ENCODE data around the gene CPSF4.
"Not testable (repeated sequence)": the region's sequence is repeated elsewhere in the genome, so short reads cannot be mapped to it uniquely, and the experiment has no call there.

Gene CPSF4

DNA sequence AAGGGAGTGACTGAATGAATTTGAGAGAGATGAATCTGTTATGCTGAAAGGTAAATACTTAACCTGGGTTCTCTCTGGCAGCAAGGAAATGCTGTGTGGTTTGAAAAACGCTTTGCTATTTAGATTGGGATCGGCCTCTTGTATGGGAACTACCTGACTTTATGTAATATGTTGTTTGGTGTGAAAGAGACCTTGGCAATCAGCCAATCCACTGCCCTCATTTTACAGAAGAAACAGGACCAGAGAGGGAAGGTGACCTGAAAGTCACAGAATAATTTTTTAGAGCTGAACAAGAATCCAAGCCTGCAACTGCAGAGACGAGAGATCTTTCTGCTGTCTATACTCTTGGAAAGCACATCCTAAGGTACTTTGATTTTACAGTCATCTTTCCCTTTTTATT is 28.9 kb upstream of the CPSF4 start:
- no peaks in the 10 kb centered on the region for H4K20me1 ChIP-seq (ENCODE audit: insufficient read depth)
- H3K9ac ChIP-seq, result peak overlapping the region; percentile 99; the same call in 1 of the 2 replicates
- no peak overlapping the region for H2AFZ ChIP-seq (ENCODE audit: low read depth)
- H3K27ac ChIP-seq, result peak overlapping the region; percentile 32; the same call in 1 of the 2 replicates
- TF ChIP-seq CTCF (conservative IDR thresholded peaks at IDR 0.05; ENCODE audit: low read depth, low read length), result no peak
- H3K79me2 ChIP-seq (ENCODE audit: insufficient read depth, low read depth), result peaks cover 78% of the 10 kb centered on the region
- H3K4me1 ChIP-seq (ENCODE audit: low read depth, poor library complexity, severe bottlenecking), result peaks cover 28% of the 10 kb centered on the region
- no peaks in the 10 kb centered on the region for H3K27me3 ChIP-seq (ENCODE audit: insufficient read depth, low read depth)
- peak overlapping the region; percentile 92 for H3K4me2 ChIP-seq
- H3K36me3 ChIP-seq (ENCODE audit: insufficient read depth), result peaks cover 7% of the 10 kb centered on the region; the same call in 1 of the 2 replicates
- H3K4me3 ChIP-seq (IDR thresholded peaks at IDR 0.05; ENCODE audit: insufficient read depth, low read depth, low read length), result no peak overlapping the region

- no peak for TF ChIP-seq CTCF (conservative IDR thresholded peaks at IDR 0.05; ENCODE audit: low read depth, low read length)
- Histone ChIP-seq H4K20me1 (ENCODE audit: insufficient read depth) (no peaks in the 10 kb centered on the region), H3K4me1 (ENCODE audit: low read depth, poor library complexity, severe bottlenecking) (peaks cover 28% of the 10 kb centered on the region), H3K4me3 (IDR thresholded peaks at IDR 0.05; ENCODE audit: insufficient read depth, low read depth, low read length) (no peak overlapping the region), H3K27me3 (ENCODE audit: insufficient read depth, low read depth) (no peaks in the 10 kb centered on the region), H3K27ac (no peak overlapping the region), H3K4me2 (peak overlapping the region; percentile 92; the same call in 1 of the 2 replicates), H3K79me2 (ENCODE audit: insufficient read depth, low read depth) (peaks cover 69% of the 10 kb centered on the region), H3K36me3 (ENCODE audit: insufficient read depth) (peaks cover 7% of the 10 kb centered on the region), H3K9ac (no peak overlapping the region), H2AFZ (ENCODE audit: low read depth) (no peak overlapping the region)
Measured at GRCh38 chr7:99410635-99411034, 28.1 kb upstream of the CPSF4 start.

- not testable (repeated sequence) for H2AFZ ChIP-seq (ENCODE audit: low read depth); H3K27me3 ChIP-seq (ENCODE audit: insufficient read depth, low read depth); H4K20me1 ChIP-seq (ENCODE audit: insufficient read depth); H3K27ac ChIP-seq; H3K9ac ChIP-seq; H3K4me2 ChIP-seq; H3K4me3 ChIP-seq (IDR thresholded peaks at IDR 0.05; ENCODE audit: insufficient read depth, low read depth, low read length)
- Histone ChIP-seq H3K4me1 (ENCODE audit: low read depth, poor library complexity, severe bottlenecking) (peaks cover 10% of the 10 kb centered on the region), H3K79me2 (ENCODE audit: insufficient read depth, low read depth) (peaks cover 20% of the 10 kb centered on the region), H3K36me3 (ENCODE audit: insufficient read depth) (peaks cover 11% of the 10 kb centered on the region)
- peak; percentile 40; the same call in 1 of the 2 replicates for TF ChIP-seq CTCF (conservative IDR thresholded peaks at IDR 0.05; ENCODE audit: low read depth, low read length)
Measured at GRCh38 chr7:99415513-99416127, 23.1 kb upstream of the CPSF4 start.

DNA sequence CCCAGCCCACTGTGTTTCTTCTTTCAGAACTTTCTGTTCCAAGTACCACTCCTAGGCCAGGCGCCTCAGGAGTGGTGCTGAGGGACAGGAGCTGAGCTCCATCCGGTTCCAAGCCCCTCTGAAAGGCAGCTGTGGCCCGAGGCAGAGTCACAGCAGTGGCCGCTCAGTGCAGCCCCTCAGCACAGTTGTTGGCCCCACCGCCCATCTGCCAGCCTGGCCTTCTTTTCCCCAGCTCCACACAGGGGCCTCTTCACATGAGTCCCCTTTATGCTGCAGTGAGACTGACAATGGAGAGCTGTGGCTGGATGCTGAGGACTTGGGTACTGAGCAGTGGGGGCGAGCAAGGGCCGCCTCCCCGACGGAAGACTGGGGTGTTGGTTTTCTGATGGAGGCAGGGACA is 20.5 kb upstream of the CPSF4 start:
- Histone ChIP-seq H3K9ac (no peak overlapping the region), H4K20me1 (ENCODE audit: insufficient read depth) (no peaks in the 10 kb centered on the region), H3K79me2 (ENCODE audit: insufficient read depth, low read depth) (0 out of 2 replicates have a peak, but pooled peaks cover 3% of the 10 kb centered on the region), H3K4me3 (IDR thresholded peaks at IDR 0.05; ENCODE audit: insufficient read depth, low read depth, low read length) (no peak overlapping the region), H3K27ac (no peak overlapping the region), H3K4me1 (ENCODE audit: low read depth, poor library complexity, severe bottlenecking) (peaks cover 6% of the 10 kb centered on the region), H3K27me3 (ENCODE audit: insufficient read depth, low read depth) (no peaks in the 10 kb centered on the region), H3K36me3 (ENCODE audit: insufficient read depth) (peaks cover 9% of the 10 kb centered on the region), H3K4me2 (no peak overlapping the region), H2AFZ (ENCODE audit: low read depth) (no peak overlapping the region)
- TF ChIP-seq CTCF (conservative IDR thresholded peaks at IDR 0.05; ENCODE audit: low read depth, low read length), result no peak
